ENCODE data around the gene COL7A1.

- TF ChIP-seq, protein P1, sequence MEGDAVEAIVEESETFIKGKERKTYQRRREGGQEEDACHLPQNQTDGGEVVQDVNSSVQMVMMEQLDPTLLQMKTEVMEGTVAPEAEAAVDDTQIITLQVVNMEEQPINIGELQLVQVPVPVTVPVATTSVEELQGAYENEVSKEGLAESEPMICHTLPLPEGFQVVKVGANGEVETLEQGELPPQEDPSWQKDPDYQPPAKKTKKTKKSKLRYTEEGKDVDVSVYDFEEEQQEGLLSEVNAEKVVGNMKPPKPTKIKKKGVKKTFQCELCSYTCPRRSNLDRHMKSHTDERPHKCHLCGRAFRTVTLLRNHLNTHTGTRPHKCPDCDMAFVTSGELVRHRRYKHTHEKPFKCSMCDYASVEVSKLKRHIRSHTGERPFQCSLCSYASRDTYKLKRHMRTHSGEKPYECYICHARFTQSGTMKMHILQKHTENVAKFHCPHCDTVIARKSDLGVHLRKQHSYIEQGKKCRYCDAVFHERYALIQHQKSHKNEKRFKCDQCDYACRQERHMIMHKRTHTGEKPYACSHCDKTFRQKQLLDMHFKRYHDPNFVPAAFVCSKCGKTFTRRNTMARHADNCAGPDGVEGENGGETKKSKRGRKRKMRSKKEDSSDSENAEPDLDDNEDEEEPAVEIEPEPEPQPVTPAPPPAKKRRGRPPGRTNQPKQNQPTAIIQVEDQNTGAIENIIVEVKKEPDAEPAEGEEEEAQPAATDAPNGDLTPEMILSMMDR (conservative IDR thresholded peaks at IDR 0.05; ENCODE audit: low read depth in 2 of 2) = no peak
- TF ChIP-seq EZH2 (IDR thresholded peaks at IDR 0.05; ENCODE audit: low read depth, unreplicated experiment) (no peak), REST (IDR thresholded peaks at IDR 0.05; ENCODE audit: unreplicated experiment) (no peak)
Observed at GRCh38 chr3:48571938-48572337, 23.2 kb downstream of the COL7A1 start.
